B cell (primary cell): ENCODE results near the gene DCST2. TPM values are rescaled to one million over a fixed set of nuclear protein-coding genes. Genes with fewer than 3 reads are reported as not detected.

Source experiments
- ATAC-seq: fragments of 200-7000 bp; cut with Tn5 transposase; one replicate; pipeline ENCODE4 v1.10.0; 2021; ENCODE audit warnings: low read depth, mild to moderate bottlenecking, moderate number of reproducible peaks, moderate library complexity
- CTCF ChIA-PET: fragments of 350-600 bp; sonication (Branson Sonifier 250); formaldehyde crosslinking; loops from one replicate; lab custom pipeline; 2021; ENCODE audit warnings: antibody characterized with exemption, inconsistent platforms; lab: Charles Lee
- POLR2A ChIA-PET: fragments of 350-600 bp; sonication (Branson Sonifier 250); formaldehyde crosslinking; loops from one replicate; lab custom pipeline; 2021; ENCODE audit warnings: antibody characterized with exemption; lab: Charles Lee
- DNase-seq: peaks from one replicate; pipeline ENCODE4 v3.0.0; 2013
- H2AFZ ChIP-seq: 2 replicates; pipeline ENCODE4 v1.6.1; 2012; ENCODE audit warnings: mild to moderate bottlenecking, low read depth, low read length; ENCODE audit not compliant: insufficient read depth, poor library complexity, severe bottlenecking
- H3K27ac ChIP-seq, 2 donors: 1 replicate in 1 of 2; 2 replicates in 1 of 2; pipeline ENCODE4 v1.5.1; 2012 to 2013; ENCODE audit warnings: low read length in 2 of 2, mild to moderate bottlenecking in 2 of 2, moderate library complexity in 1 of 2
- H3K27me3 ChIP-seq, 4 experiments: fragments of 200-600 bp in 1 of 4; sonication (generic) in 1 of 4; replicated peaks in 1 of 4; 1 replicate in 2 of 4; 2 replicates in 2 of 4; pipeline versions ENCODE4 v1.6.1 to v1.7.0; 2013 to 2016; ENCODE audit warnings: low read length in 3 of 4, mild to moderate bottlenecking in 2 of 4, mixed read lengths in 1 of 4, moderate library complexity in 1 of 4; ENCODE audit not compliant: insufficient read depth in 4 of 4, control insufficient read depth in 3 of 4; ENCODE audit errors: control extremely low read depth in 1 of 4
- H3K36me3 ChIP-seq, 2 experiments: replicated peaks in 1 of 2; 1 replicate in 1 of 2; 2 replicates in 1 of 2; pipeline versions ENCODE4 v1.6.1 to v1.7.1; 2013; ENCODE audit warnings: low read length in 1 of 2; ENCODE audit not compliant: insufficient read depth in 2 of 2, control insufficient read depth in 1 of 2; ENCODE audit errors: control extremely low read depth in 1 of 2, extremely low read depth in 1 of 2
- H3K4me1 ChIP-seq, 2 donors: fragments of 200-600 bp in 1 of 2; sonication (generic) in 1 of 2; 1 replicate in 1 of 2; 2 replicates in 1 of 2; pipeline versions ENCODE4 v1.5.1 to v1.6.1; 2013 to 2017; ENCODE audit warnings: low read length in 2 of 2; ENCODE audit not compliant: control insufficient read depth in 2 of 2, insufficient read depth in 2 of 2
- H3K4me2 ChIP-seq: replicated peaks from 2 replicates; pipeline ENCODE3; 2012; ENCODE audit warnings: mild to moderate bottlenecking, low read depth, low read length; ENCODE audit not compliant: poor library complexity, severe bottlenecking
- H3K4me3 ChIP-seq, 5 experiments: fragments of 200-600 bp in 1 of 5; sonication (generic) in 1 of 5; 1 replicate in 3 of 5; 2 replicates in 2 of 5; pipeline versions ENCODE4 v1.5.1 to v1.7.0; 2011 to 2016; ENCODE audit warnings: low read length in 4 of 5, mild to moderate bottlenecking in 4 of 5, low read depth in 2 of 5, control low read depth in 1 of 5, moderate library complexity in 1 of 5; ENCODE audit not compliant: insufficient read depth in 1 of 5; ENCODE audit errors: control extremely low read depth in 1 of 5, extremely low read depth in 1 of 5
- H3K79me2 ChIP-seq: fragments of 200-600 bp; sonication (generic); one replicate; pipeline ENCODE4 v1.6.0; 2016; ENCODE audit warnings: low read length; ENCODE audit not compliant: control insufficient read depth, insufficient read depth
- H3K9ac ChIP-seq: fragments of 200-600 bp; sonication (generic); 2 replicates; pipeline ENCODE4 v1.6.1; 2017; ENCODE audit warnings: mild to moderate bottlenecking, low read length, moderate library complexity
- H3K9me3 ChIP-seq, 3 donors: one replicate each; pipeline versions ENCODE4 v1.6.1 to v1.7.1; 2013; ENCODE audit warnings: low read length in 2 of 3; ENCODE audit not compliant: control insufficient read depth in 2 of 3, insufficient read depth in 1 of 3; ENCODE audit errors: control extremely low read depth in 1 of 3
- H4K20me1 ChIP-seq: 2 replicates; pipeline ENCODE4 v1.6.0; 2012; ENCODE audit warnings: mild to moderate bottlenecking, low read length; ENCODE audit not compliant: insufficient read depth, control insufficient read depth, poor library complexity, severe bottlenecking
- H3K27ac Mint-ChIP-seq: one replicate; pipeline ENCODE4 v1.8.0; 2021; ENCODE audit warnings: mixed read lengths
- H3K27me3 Mint-ChIP-seq: one replicate; pipeline ENCODE4 v1.8.0; 2021; ENCODE audit warnings: mixed read lengths
- H3K4me1 Mint-ChIP-seq: one replicate; pipeline ENCODE4 v1.8.0; 2021; ENCODE audit warnings: mixed read lengths
- H3K4me3 Mint-ChIP-seq: one replicate; pipeline ENCODE4 v1.8.0; 2021; ENCODE audit warnings: mixed read lengths
- H3K9me3 Mint-ChIP-seq: one replicate; pipeline ENCODE4 v1.8.0; 2022; ENCODE audit warnings: mixed read lengths; ENCODE audit not compliant: insufficient read depth
- EZH2 ChIP-seq: IDR thresholded peaks from 2 replicates; pipeline ENCODE4 v1.6.1; 2012; ENCODE audit warnings: borderline replicate concordance, low read depth, mild to moderate bottlenecking, moderate library complexity, low read length; ENCODE audit not compliant: insufficient read depth, poor library complexity, severe bottlenecking
- WGBS: methylation state at CpG from one replicate; pipeline ENCODE4 v1.1.5; 2013; ENCODE audit warnings: missing lambda C conversion rate; ENCODE audit not compliant: insufficient coverage; 5-methylcytosine and 5-hydroxymethylcytosine counted together
- intact Hi-C: fragments of 100-400 bp; cut with micrococcal nuclease; formaldehyde crosslinking; loops from one replicate; pipeline ENCODE4 v1.10.0; 2022
- polyA plus RNA-seq: library from polyadenylated mRNA; depleted of rRNA; stranded (reverse); fragments of >200 nt; gene quantifications from 2 replicates; pipeline ENCODE4 v1.2.3, GENCODE V29; 2012
- total RNA-seq, 2 donors: library from RNA; stranded (reverse); fragments of 120-200 nt in 1 of 2; gene quantifications; 1 replicate in 1 of 2; 2 replicates in 1 of 2; pipeline versions ENCODE4 v1.2.3 to v1.2.4, GENCODE V29; 2013 to 2022
- TF ChIP-seq, protein P1 (sequence below): fragments of 200-600 bp; IDR thresholded peaks from one replicate; pipeline ENCODE4 v1.8.0; 2022; ENCODE audit warnings: antibody characterized with exemption, mild to moderate bottlenecking

The DCST2 gene
- total and polyA plus RNA-seq, 2 donors (not counting 1 experiment from before 2014, with no cell fraction given), result 0.89 to 5.4 TPM

DNA sequence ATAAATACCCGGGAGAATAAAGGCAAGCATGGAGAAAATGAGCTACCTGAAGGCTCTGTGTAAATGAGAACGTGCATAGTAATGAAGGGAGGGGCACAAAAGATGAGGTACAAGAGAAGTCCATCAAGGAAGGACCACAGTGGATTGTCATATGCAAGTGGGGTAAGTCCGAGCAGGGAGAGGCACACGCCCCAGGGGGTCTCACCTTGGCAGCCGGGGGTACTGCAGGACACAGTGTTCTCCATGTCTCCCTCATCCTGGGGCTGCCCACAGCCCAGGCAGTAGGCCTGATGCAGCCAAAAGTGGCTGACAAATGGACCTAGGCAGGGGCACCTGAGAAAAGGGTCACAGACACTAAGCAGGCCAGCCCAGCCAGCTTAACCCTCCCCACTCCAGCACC is 10.0 kb downstream of the DCST2 start:
- peaks cover 0 to 2% (median 0%) of the 10 kb centered on the region in 3 donors for H3K9me3 ChIP-seq
- TF ChIP-seq, protein P1, sequence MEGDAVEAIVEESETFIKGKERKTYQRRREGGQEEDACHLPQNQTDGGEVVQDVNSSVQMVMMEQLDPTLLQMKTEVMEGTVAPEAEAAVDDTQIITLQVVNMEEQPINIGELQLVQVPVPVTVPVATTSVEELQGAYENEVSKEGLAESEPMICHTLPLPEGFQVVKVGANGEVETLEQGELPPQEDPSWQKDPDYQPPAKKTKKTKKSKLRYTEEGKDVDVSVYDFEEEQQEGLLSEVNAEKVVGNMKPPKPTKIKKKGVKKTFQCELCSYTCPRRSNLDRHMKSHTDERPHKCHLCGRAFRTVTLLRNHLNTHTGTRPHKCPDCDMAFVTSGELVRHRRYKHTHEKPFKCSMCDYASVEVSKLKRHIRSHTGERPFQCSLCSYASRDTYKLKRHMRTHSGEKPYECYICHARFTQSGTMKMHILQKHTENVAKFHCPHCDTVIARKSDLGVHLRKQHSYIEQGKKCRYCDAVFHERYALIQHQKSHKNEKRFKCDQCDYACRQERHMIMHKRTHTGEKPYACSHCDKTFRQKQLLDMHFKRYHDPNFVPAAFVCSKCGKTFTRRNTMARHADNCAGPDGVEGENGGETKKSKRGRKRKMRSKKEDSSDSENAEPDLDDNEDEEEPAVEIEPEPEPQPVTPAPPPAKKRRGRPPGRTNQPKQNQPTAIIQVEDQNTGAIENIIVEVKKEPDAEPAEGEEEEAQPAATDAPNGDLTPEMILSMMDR, result no peak
- no peak for TF ChIP-seq EZH2
- H3K4me1 ChIP-seq, result peaks cover under 1 to 6% of the 10 kb centered on the region in 2 donors
- H3K79me2 ChIP-seq, result peaks cover 3% of the 10 kb centered on the region
- H3K9ac ChIP-seq, result no peak overlapping the region
- Mint-ChIP-seq H3K27ac (no peak overlapping the region), H3K9me3 (no peaks in the 10 kb centered on the region), H3K4me1 (peaks cover 15% of the 10 kb centered on the region), H3K27me3 (no peaks in the 10 kb centered on the region), H3K4me3 (no peak overlapping the region)
- no peak overlapping the region for H3K4me2 ChIP-seq
- no peak for ATAC-seq
- H3K27me3 ChIP-seq, result no peaks in the 10 kb centered on the region
- H3K4me3 ChIP-seq, result no peak overlapping the region
- ChIA-PET POLR2A (interaction anchor here (0.7 kb wide), 1 partner anchor 302 kb away, joined by 3 read pairs; no protein-coding TSS in a partner anchor), CTCF (no interaction called here)
- no peak overlapping the region for H2AFZ ChIP-seq
- WGBS, result 92% methylated on average over 5 of the region's 5 CpGs
- H3K27ac ChIP-seq, result no peak overlapping the region
- no peaks in the 10 kb centered on the region for H4K20me1 ChIP-seq
- intact Hi-C loops, result no loop called here
- H3K36me3 ChIP-seq, result no peaks in the 10 kb centered on the region
- no peak for DNase-seq

DNA sequence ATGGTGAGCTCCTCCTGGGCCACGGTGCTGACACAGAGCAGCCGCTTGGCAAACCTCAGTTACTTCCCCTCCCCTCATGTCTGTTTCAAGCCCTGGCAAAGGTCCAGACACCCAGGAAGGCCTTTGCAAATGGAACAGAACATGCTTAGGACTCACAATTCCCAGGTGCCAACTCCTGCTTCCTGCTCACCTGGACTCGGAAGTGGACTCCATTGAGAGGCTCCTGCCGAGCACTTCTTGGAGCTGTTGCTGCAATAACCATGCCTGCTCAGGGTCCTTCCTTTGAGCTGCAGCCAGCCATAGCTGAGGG is 10.7 kb downstream of the DCST2 start:
- no peak overlapping the region for H3K4me3 Mint-ChIP-seq
- Histone ChIP-seq H3K79me2 (peaks cover 3% of the 10 kb centered on the region), H3K27ac (no peak overlapping the region), H3K36me3 (no peaks in the 10 kb centered on the region), H3K9ac (no peak overlapping the region), H3K27me3 (no peaks in the 10 kb centered on the region), H4K20me1 (peaks cover 4% of the 10 kb centered on the region), H3K4me2 (no peak overlapping the region), H3K9me3 (peaks cover 0 to 2% (median 0%) of the 10 kb centered on the region in 3 donors), H3K4me1 (peaks cover 8 to 13% of the 10 kb centered on the region in 2 donors), H3K4me3 (no peak overlapping the region), H2AFZ (no peak overlapping the region)
- ATAC-seq (no peak), DNase-seq (no peak)
- TF ChIP-seq EZH2, result no peak
- TF ChIP-seq, protein P1, result no peak
- intact Hi-C loops, result no loop called here
- H3K9me3 Mint-ChIP-seq, result no peaks in the 10 kb centered on the region
- ChIA-PET CTCF (interaction anchor here (0.5 to 17.4 kb wide), 4 partner anchors 23 to 123 kb away, joined by 3 to 295 read pairs (median 4); partner anchors contain the start of genes LENEP and ZBTB7B), POLR2A (no interaction called here)
- H3K27me3 Mint-ChIP-seq, result no peaks in the 10 kb centered on the region
- WGBS, result 60% methylated on average over 4 of the region's 4 CpGs
- no peak overlapping the region for H3K27ac Mint-ChIP-seq
- H3K4me1 Mint-ChIP-seq, result peaks cover 20% of the 10 kb centered on the region
